Endothelial cell of umbilical vein (primary cell): Measurements from ENCODE around the gene SNU13. TPM values are rescaled to one million over a fixed set of nuclear protein-coding genes. Genes with fewer than 3 reads are reported as not detected.
A peak's percentile ranks its signal among the peaks of the same experiment; 100 is the strongest.

Experiments
- BruUV-seq: library from RNA; stranded (reverse); fragments of 400-500 nt; replicated peaks from 2 replicates; lab custom pipeline; 2021; lab: Mats Ljungman, UMichigan
- CTCF ChIA-PET: fragments of 300-600, 350-600 bp; sonication (Branson Sonifier 250); formaldehyde crosslinking; loops from one replicate; lab custom pipeline; 2021; ENCODE audit warnings: antibody characterized with exemption, inconsistent platforms; lab: Charles Lee
- POLR2A ChIA-PET: fragments of 300-600, 350-600 bp; sonication (Branson Sonifier 250); formaldehyde crosslinking; loops from one replicate; lab custom pipeline; 2021; ENCODE audit warnings: antibody characterized with exemption, inconsistent platforms; lab: Charles Lee
- DNase-seq: peaks from one replicate; pipeline ENCODE4 v3.0.0-alpha.2; 2011; ENCODE audit warnings: low read depth, low spot score
- FAIRE-seq: peaks from 2 replicates; lab custom pipeline; 2011; peaks lifted over from hg19 to GRCh38; lab: Jason Lieb, UNC
- H2AFZ ChIP-seq: 2 replicates; pipeline ENCODE4 v1.6.0; 2012; ENCODE audit warnings: low read depth, low read length, control low read depth, inconsistent platforms
- H3K27ac ChIP-seq: 2 replicates; pipeline ENCODE4 v1.5.1; 2011; ENCODE audit warnings: low read depth, mild to moderate bottlenecking, control low read depth, low read length, moderate library complexity; ENCODE audit not compliant: insufficient read depth
- H3K27me3 ChIP-seq, 2 experiments: 2 replicates each; pipeline versions ENCODE4 v1.6.0 to v1.6.1; 2011; ENCODE audit warnings: low read length in 2 of 2, mixed read lengths in 1 of 2; ENCODE audit not compliant: control insufficient read depth in 2 of 2, insufficient read depth in 2 of 2
- H3K36me3 ChIP-seq, 2 experiments: 2 replicates in 1 of 2; 3 replicates in 1 of 2; pipeline ENCODE4 v1.5.1; 2011; ENCODE audit warnings: low read length in 2 of 2, mild to moderate bottlenecking in 1 of 2, moderate library complexity in 1 of 2; ENCODE audit not compliant: control insufficient read depth in 2 of 2, insufficient read depth in 2 of 2; ENCODE audit errors: extremely low read depth in 1 of 2
- H3K4me1 ChIP-seq: 3 replicates; pipeline ENCODE4 v1.5.1; 2011; ENCODE audit warnings: mild to moderate bottlenecking, low read length; ENCODE audit not compliant: control insufficient read depth, insufficient read depth; ENCODE audit errors: extremely low read depth
- H3K4me2 ChIP-seq: 2 replicates; pipeline ENCODE4 v1.6.1; 2011; ENCODE audit warnings: low read length, control low read depth, mixed read lengths; ENCODE audit not compliant: insufficient read depth
- H3K4me3 ChIP-seq, 3 experiments: fragments of 200-600 bp in 1 of 3; sonication (generic), shearing (Covaris generic) in 1 of 3; replicated peaks in 1 of 3; 2 replicates each; pipeline ENCODE4 v1.5.1; 2011 to 2016; ENCODE audit warnings: control low read depth in 3 of 3, low read length in 3 of 3, mild to moderate bottlenecking in 2 of 3, inconsistent platforms in 1 of 3, low read depth in 1 of 3, moderate library complexity in 1 of 3; ENCODE audit not compliant: insufficient read depth in 1 of 3
- H3K79me2 ChIP-seq: 2 replicates; pipeline ENCODE4 v1.6.0; 2012; ENCODE audit warnings: low read length, inconsistent platforms; ENCODE audit not compliant: control insufficient read depth, insufficient read depth
- H3K9ac ChIP-seq: replicated peaks from 2 replicates; pipeline ENCODE3; 2011; ENCODE audit warnings: low read length, control low read depth; ENCODE audit not compliant: insufficient read depth; ENCODE audit errors: extremely low read depth
- H3K9me1 ChIP-seq: replicated peaks from 3 replicates; pipeline ENCODE4 v1.6.0; 2011; ENCODE audit warnings: mild to moderate bottlenecking, low read length; ENCODE audit not compliant: control insufficient read depth, insufficient read depth; ENCODE audit errors: extremely low read depth
- H3K9me3 ChIP-seq: replicated peaks from 2 replicates; pipeline ENCODE4 v1.5.1; 2012; ENCODE audit warnings: low read length, inconsistent platforms; ENCODE audit not compliant: control insufficient read depth, insufficient read depth
- H4K20me1 ChIP-seq: replicated peaks from 2 replicates; pipeline ENCODE3; 2011; ENCODE audit warnings: mild to moderate bottlenecking, low read length; ENCODE audit not compliant: control insufficient read depth, insufficient read depth; ENCODE audit errors: extremely low read depth
- CTCF ChIP-seq, 2 donors: IDR thresholded peaks; 1 replicate in 1 of 2; 2 replicates in 1 of 2; pipeline ENCODE4 v1.5.1; 2011; ENCODE audit warnings: low read length in 2 of 2, mild to moderate bottlenecking in 2 of 2, moderate library complexity in 2 of 2, control low read depth in 1 of 2, inconsistent platforms in 1 of 2, low read depth in 1 of 2; ENCODE audit not compliant: insufficient read depth in 1 of 2; ENCODE audit errors: extremely low read depth in 1 of 2
- EZH2 ChIP-seq: IDR thresholded peaks from 2 replicates; pipeline ENCODE4 v1.6.1; 2012; ENCODE audit warnings: borderline replicate concordance, low read depth, mild to moderate bottlenecking, moderate library complexity, low read length, inconsistent platforms; ENCODE audit not compliant: severe bottlenecking
- FOS ChIP-seq: IDR thresholded peaks from 2 replicates; pipeline ENCODE4 v1.6.1; 2011; ENCODE audit warnings: mild to moderate bottlenecking, low read length, moderate library complexity, borderline replicate concordance; ENCODE audit not compliant: insufficient read depth
- GATA2 ChIP-seq: IDR thresholded peaks from 2 replicates; pipeline ENCODE4 v1.7.0; 2011; ENCODE audit warnings: low read depth, mild to moderate bottlenecking, moderate library complexity, mixed read lengths, low read length; ENCODE audit not compliant: insufficient read length, insufficient read depth
- JUN ChIP-seq: IDR thresholded peaks from 2 replicates; pipeline ENCODE4 v1.6.1; 2011; ENCODE audit warnings: borderline replicate concordance, low read depth; ENCODE audit not compliant: insufficient read length, insufficient read depth
- MAX ChIP-seq: IDR thresholded peaks from 2 replicates; pipeline ENCODE4 v1.6.1; 2011; ENCODE audit not compliant: insufficient read depth, insufficient read length
- MYC ChIP-seq: IDR thresholded peaks from one replicate; pipeline ENCODE4 v1.6.1; 2011; ENCODE audit warnings: mild to moderate bottlenecking, low read depth, low read length
- POLR2A ChIP-seq: IDR thresholded peaks from 2 replicates; pipeline ENCODE4 v1.6.1; 2012; ENCODE audit warnings: low read depth, mild to moderate bottlenecking, control low read depth, low read length
- POLR2AphosphoS5 ChIP-seq: IDR thresholded peaks from 2 replicates; pipeline ENCODE4 v1.6.1; 2012; ENCODE audit warnings: low read depth, mild to moderate bottlenecking, control low read depth, low read length, moderate library complexity; ENCODE audit not compliant: insufficient read depth
- dilution Hi-C: fragments of 300-500 bp; cut with MboI; formaldehyde crosslinking; loops from one replicate; pipeline ENCODE4 v1.15.0; 2019; ENCODE audit warnings: low sequenced_read_pairs; ENCODE audit not compliant: extremely low pct_ligation_motif_present
- intact Hi-C: fragments of 100-400 bp; cut with micrococcal nuclease; formaldehyde crosslinking; loops from one replicate; pipeline ENCODE4 v1.10.0; 2022
- polyA plus RNA-seq, 4 experiments: library from polyadenylated mRNA; depleted of rRNA in 3 of 4; stranded (reverse) in 3 of 4; unstranded in 1 of 4; fragments of >200 nt; gene quantifications; 2 replicates each; pipeline versions ENCODE4 v1.2.1 to v1.2.3, GENCODE V29; 2011 to 2012; ENCODE audit warnings: missing spikeins in 1 of 4
- total RNA-seq: library from RNA; stranded (reverse); gene quantifications from 2 replicates; pipeline ENCODE4 v1.2.3, GENCODE V29; 2021

The SNU13 gene
- total and polyA plus RNA-seq, 2 donors (not counting 3 experiments of a cell fraction or from before 2014, with no cell fraction given), result 138 to 194 TPM

- FAIRE-seq (peak; percentile 97), DNase-seq (peak; percentile 87)
- TF ChIP-seq POLR2A, result no peak
- TF ChIP-seq CTCF (IDR thresholded peaks at IDR 0.05; ENCODE audit: extremely low read depth in 1 of 2, insufficient read depth in 1 of 2, low read depth in 1 of 2, low read length in 2 of 2), result peak; percentile 98 to 99
- POLR2A ChIA-PET, result interaction anchor here (0.7 kb wide), 1 partner anchor 9 kb away, joined by 3 read pairs; the partner anchor contains the start of gene SNU13
- no TSS peak for BruUV-seq
- dilution Hi-C loops, result no loop called here
- H3K9me1 ChIP-seq, result no peaks in the 10 kb centered on the region
- H3K9me3 ChIP-seq, result no peaks in the 10 kb centered on the region
- H3K4me1 ChIP-seq, result peaks cover 3% of the 10 kb centered on the region
- no peak overlapping the region for H3K4me3 ChIP-seq
- no peaks in the 10 kb centered on the region for H3K79me2 ChIP-seq
- no peaks in the 10 kb centered on the region for H3K27me3 ChIP-seq
- CTCF ChIA-PET, result interaction anchor here (0.6 to 3.7 kb wide), 71 partner anchors 9 to 776 kb away, joined by 3 to 127 read pairs (median 5); partner anchors contain the start of genes CCDC134, CENPM, NAGA and NDUFA6
- H4K20me1 ChIP-seq, result no peaks in the 10 kb centered on the region
- H3K9ac ChIP-seq, result no peak overlapping the region
- H3K27ac ChIP-seq, result no peak overlapping the region
- intact Hi-C loops, result loop anchor here (1.0 to 10.0 kb wide), 9 partner anchors 30 to 418 kb away; partner anchors contain the start of genes CCDC134, NDUFA6 and SREBF2
- no peaks in the 10 kb centered on the region for H3K36me3 ChIP-seq
- peak overlapping the region; percentile 46 for H2AFZ ChIP-seq
- H3K4me2 ChIP-seq, result no peak overlapping the region
Measured at GRCh38 chr22:41697126-41697775, 8.6 kb upstream of the SNU13 start.

GRCh38 chr22:41696703-41697102, 8.0 kb upstream of the SNU13 start:
- Histone ChIP-seq H3K4me1 (peaks cover 3% of the 10 kb centered on the region), H4K20me1 (no peaks in the 10 kb centered on the region), H3K4me3 (no peak overlapping the region), H3K27me3 (no peaks in the 10 kb centered on the region), H3K27ac (no peak overlapping the region), H3K4me2 (no peak overlapping the region), H3K9ac (no peak overlapping the region), H3K9me1 (no peaks in the 10 kb centered on the region), H3K9me3 (no peaks in the 10 kb centered on the region), H2AFZ (peak overlapping the region; percentile 27), H3K36me3 (no peaks in the 10 kb centered on the region), H3K79me2 (no peaks in the 10 kb centered on the region)
- POLR2A ChIA-PET, result interaction anchor here (0.7 kb wide), 1 partner anchor 8 kb away, joined by 3 read pairs; the partner anchor contains the start of gene SNU13
- BruUV-seq, result no TSS peak
- CTCF ChIA-PET, result interaction anchor here (0.6 to 3.7 kb wide), 58 partner anchors 8 to 748 kb away, joined by 3 to 127 read pairs (median 6); partner anchors contain the start of genes CCDC134, CENPM, NAGA and NDUFA6
- DNase-seq, result no peak
- intact Hi-C loops, result loop anchor here (1.0 to 10.0 kb wide), 9 partner anchors 30 to 418 kb away; partner anchors contain the start of genes CCDC134, NDUFA6 and SREBF2
- dilution Hi-C loops, result no loop called here
- TF ChIP-seq POLR2AphosphoS5, result no peak
- no peak for TF ChIP-seq FOS
- no peak for TF ChIP-seq EZH2
- no peak for TF ChIP-seq GATA2
- TF ChIP-seq JUN, result no peak
- no peak for TF ChIP-seq MYC
- no peak for TF ChIP-seq CTCF (IDR thresholded peaks at IDR 0.05; ENCODE audit: extremely low read depth in 1 of 2, insufficient read depth in 1 of 2, low read depth in 1 of 2, low read length in 2 of 2)
- no peak for TF ChIP-seq POLR2A
- TF ChIP-seq MAX, result no peak
- FAIRE-seq, result no peak
